ENCODE measurements around the gene KDM5B.
A peak's percentile ranks its signal among the peaks of the same experiment; 100 is the strongest.

KDM5B gene

GRCh38 chr1:202811296-202812175, 3.3 kb upstream of the KDM5B start:
- no peak overlapping the region for H3K27ac ChIP-seq (ENCODE audit: low read length)
- peaks cover 26% of the 10 kb centered on the region for H3K4me1 ChIP-seq (ENCODE audit: control insufficient read depth, low read depth, low read length)
- H3K9ac ChIP-seq (ENCODE audit: low read length): peak overlapping the region; percentile 71
- H3K27me3 ChIP-seq (ENCODE audit: control insufficient read depth, insufficient read depth, low read length): peaks cover 32% of the 10 kb centered on the region
- peak overlapping the region; percentile 88 for H3K4me3 ChIP-seq (ENCODE audit: low read length)
- H3K9me3 ChIP-seq (ENCODE audit: control insufficient read depth, low read depth, low read length): no peaks in the 10 kb centered on the region
- H3K36me3 ChIP-seq (ENCODE audit: control insufficient read depth, low read depth, low read length): no peaks in the 10 kb centered on the region

- H3K9me3 ChIP-seq (ENCODE audit: control insufficient read depth, low read depth, low read length): no peaks in the 10 kb centered on the region
- peaks cover 32% of the 10 kb centered on the region for H3K27me3 ChIP-seq (ENCODE audit: control insufficient read depth, insufficient read depth, low read length)
- H3K4me1 ChIP-seq (ENCODE audit: control insufficient read depth, low read depth, low read length): peaks cover 31% of the 10 kb centered on the region
- H3K36me3 ChIP-seq (ENCODE audit: control insufficient read depth, low read depth, low read length): no peaks in the 10 kb centered on the region
- peak within 1 kb of the TSS; percentile 88 for H3K4me3 ChIP-seq (ENCODE audit: low read length)
- H3K9ac ChIP-seq (ENCODE audit: low read length): peak within 1 kb of the TSS; percentile 71
- no peak within 1 kb of the TSS for H3K27ac ChIP-seq (ENCODE audit: low read length)
Observed at GRCh38 chr1:202810615-202811295, 2.5 kb upstream of the KDM5B start, which contains the start of gene PCAT6. PCAT6 (plus strand) TSS chr1:202810954.

GRCh38 chr1:202810193-202810614, 2.0 kb upstream of the KDM5B start:
- H3K4me3 ChIP-seq (ENCODE audit: low read length): peak overlapping the region; percentile 88
- peaks cover 37% of the 10 kb centered on the region for H3K4me1 ChIP-seq (ENCODE audit: control insufficient read depth, low read depth, low read length)
- H3K27ac ChIP-seq (ENCODE audit: low read length): no peak overlapping the region
- peak overlapping the region; percentile 47 for H3K9ac ChIP-seq (ENCODE audit: low read length)
- peaks cover 32% of the 10 kb centered on the region for H3K27me3 ChIP-seq (ENCODE audit: control insufficient read depth, insufficient read depth, low read length)
- no peaks in the 10 kb centered on the region for H3K36me3 ChIP-seq (ENCODE audit: control insufficient read depth, low read depth, low read length)
- no peaks in the 10 kb centered on the region for H3K9me3 ChIP-seq (ENCODE audit: control insufficient read depth, low read depth, low read length)

- no peaks in the 10 kb centered on the region for H3K9me3 ChIP-seq (ENCODE audit: control insufficient read depth, low read depth, low read length)
- H3K36me3 ChIP-seq (ENCODE audit: control insufficient read depth, low read depth, low read length): no peaks in the 10 kb centered on the region
- no peak overlapping the region for H3K27ac ChIP-seq (ENCODE audit: low read length)
- H3K4me3 ChIP-seq (ENCODE audit: low read length): peak overlapping the region; percentile 88
- peak overlapping the region; percentile 47 for H3K9ac ChIP-seq (ENCODE audit: low read length)
- peaks cover 42% of the 10 kb centered on the region for H3K4me1 ChIP-seq (ENCODE audit: control insufficient read depth, low read depth, low read length)
- peaks cover 32% of the 10 kb centered on the region for H3K27me3 ChIP-seq (ENCODE audit: control insufficient read depth, insufficient read depth, low read length)
Observed at GRCh38 chr1:202809597-202810159, 1.5 kb upstream of the KDM5B start.

- Histone ChIP-seq H3K9ac (ENCODE audit: low read length) (peak overlapping the region; percentile 82), H3K4me1 (ENCODE audit: control insufficient read depth, low read depth, low read length) (peaks cover 53% of the 10 kb centered on the region), H3K27me3 (ENCODE audit: control insufficient read depth, insufficient read depth, low read length) (peaks cover 31% of the 10 kb centered on the region)
Observed at GRCh38 chr1:202807451-202807925, 733 bp downstream of the KDM5B start.

GRCh38 chr1:202806845-202807450, 1.3 kb downstream of the KDM5B start:
- no peaks in the 10 kb centered on the region for H3K36me3 ChIP-seq (ENCODE audit: control insufficient read depth, low read depth, low read length)
- peak overlapping the region; percentile 9 for H3K27ac ChIP-seq (ENCODE audit: low read length)
- H3K27me3 ChIP-seq (ENCODE audit: control insufficient read depth, insufficient read depth, low read length): peaks cover 25% of the 10 kb centered on the region
- H3K9ac ChIP-seq (ENCODE audit: low read length): peak overlapping the region; percentile 82
- H3K9me3 ChIP-seq (ENCODE audit: control insufficient read depth, low read depth, low read length): no peaks in the 10 kb centered on the region
- peak overlapping the region; percentile 91 for H3K4me3 ChIP-seq (ENCODE audit: low read length)
- H3K4me1 ChIP-seq (ENCODE audit: control insufficient read depth, low read depth, low read length): peaks cover 48% of the 10 kb centered on the region

More at GRCh38 chr1:202807451-202807925, 733 bp downstream of the KDM5B start:
- Histone ChIP-seq H3K4me3 (ENCODE audit: low read length) (peak overlapping the region; percentile 91), H3K27ac (ENCODE audit: low read length) (no peak overlapping the region), H3K36me3 (ENCODE audit: control insufficient read depth, low read depth, low read length) (no peaks in the 10 kb centered on the region), H3K9me3 (ENCODE audit: control insufficient read depth, low read depth, low read length) (no peaks in the 10 kb centered on the region)

GRCh38 chr1:202805886-202806844, 2.1 kb downstream of the KDM5B start:
- peak overlapping the region; percentile 82 for H3K9ac ChIP-seq (ENCODE audit: low read length)

GRCh38 chr1:202804126-202804525, 4.1 kb downstream of the KDM5B start:
- no peak overlapping the region for H3K27ac ChIP-seq (ENCODE audit: low read length)
- H3K36me3 ChIP-seq (ENCODE audit: control insufficient read depth, low read depth, low read length): no peaks in the 10 kb centered on the region
- no peak overlapping the region for H3K4me3 ChIP-seq (ENCODE audit: low read length)
- H3K27me3 ChIP-seq (ENCODE audit: control insufficient read depth, insufficient read depth, low read length): peaks cover 7% of the 10 kb centered on the region
- H3K4me1 ChIP-seq (ENCODE audit: control insufficient read depth, low read depth, low read length): peaks cover 35% of the 10 kb centered on the region
- H3K9ac ChIP-seq (ENCODE audit: low read length): no peak overlapping the region
- no peaks in the 10 kb centered on the region for H3K9me3 ChIP-seq (ENCODE audit: control insufficient read depth, low read depth, low read length)

More at GRCh38 chr1:202805886-202806844, 2.1 kb downstream of the KDM5B start:
- peak overlapping the region; percentile 91 for H3K4me3 ChIP-seq (ENCODE audit: low read length)
- no peaks in the 10 kb centered on the region for H3K36me3 ChIP-seq (ENCODE audit: control insufficient read depth, low read depth, low read length)
- H3K4me1 ChIP-seq (ENCODE audit: control insufficient read depth, low read depth, low read length): peaks cover 42% of the 10 kb centered on the region
- peaks cover 17% of the 10 kb centered on the region for H3K27me3 ChIP-seq (ENCODE audit: control insufficient read depth, insufficient read depth, low read length)
- peak overlapping the region; percentile 73 for H3K27ac ChIP-seq (ENCODE audit: low read length)
- no peaks in the 10 kb centered on the region for H3K9me3 ChIP-seq (ENCODE audit: control insufficient read depth, low read depth, low read length)

- no peaks in the 10 kb centered on the region for H3K9me3 ChIP-seq (ENCODE audit: control insufficient read depth, low read depth, low read length)
- H3K27me3 ChIP-seq (ENCODE audit: control insufficient read depth, insufficient read depth, low read length): no peaks in the 10 kb centered on the region
- H3K4me1 ChIP-seq (ENCODE audit: control insufficient read depth, low read depth, low read length): peaks cover 31% of the 10 kb centered on the region
- no peak overlapping the region for H3K27ac ChIP-seq (ENCODE audit: low read length)
- no peaks in the 10 kb centered on the region for H3K36me3 ChIP-seq (ENCODE audit: control insufficient read depth, low read depth, low read length)
- no peak overlapping the region for H3K9ac ChIP-seq (ENCODE audit: low read length)
- H3K4me3 ChIP-seq (ENCODE audit: low read length): no peak overlapping the region
Observed at GRCh38 chr1:202802998-202803932, 5.0 kb downstream of the KDM5B start.

Data from iPS-18a (cell line).